Parathyroid adenoma (tissue), 2 donors: ENCODE measurements around the gene CLMP.

Experiments used
- H2AFZ ChIP-seq: fragments of 300-600 bp; sonication (generic); one replicate; pipeline ENCODE4 v1.7.0; 2017; ENCODE audit warnings: antibody characterized with exemption, mild to moderate bottlenecking
- H3K27ac ChIP-seq: fragments of 300-600 bp; sonication (generic); one replicate; pipeline ENCODE4 v1.7.0; 2017
- H3K27me3 ChIP-seq: fragments of 300-600 bp; sonication (generic); one replicate; pipeline ENCODE4 v1.7.0; 2017; ENCODE audit warnings: low read length; ENCODE audit not compliant: control insufficient read depth, insufficient read depth
- H3K36me3 ChIP-seq: fragments of 300-600 bp; sonication (generic); one replicate; pipeline ENCODE4 v1.7.0; 2017; ENCODE audit warnings: low read length; ENCODE audit not compliant: control insufficient read depth, insufficient read depth
- H3K4me1 ChIP-seq: fragments of 300-600 bp; sonication (generic); one replicate; pipeline ENCODE4 v1.7.0; 2017; ENCODE audit warnings: control low read depth
- H3K4me2 ChIP-seq: fragments of 300-600 bp; sonication (generic); one replicate; pipeline ENCODE4 v1.7.0; 2017; ENCODE audit warnings: low read length
- H3K4me3 ChIP-seq: fragments of 300-600 bp; sonication (generic); one replicate; pipeline ENCODE4 v1.7.0; 2017; ENCODE audit warnings: low read depth, low read length
- H3K79me2 ChIP-seq: fragments of 300-600 bp; sonication (generic); one replicate; pipeline ENCODE4 v1.7.0; 2017; ENCODE audit warnings: control low read depth
- H3K9ac ChIP-seq: fragments of 300-600 bp; sonication (generic); one replicate; pipeline ENCODE4 v1.7.0; 2017; ENCODE audit warnings: mild to moderate bottlenecking
- H3K9me3 ChIP-seq: fragments of 300-600 bp; sonication (generic); one replicate; pipeline ENCODE4 v1.7.0; 2017; ENCODE audit warnings: low read length; ENCODE audit not compliant: control insufficient read depth
- CTCF ChIP-seq: fragments of 300-600 bp; sonication (generic); IDR thresholded peaks from one replicate; pipeline ENCODE4 v1.7.0; 2017; ENCODE audit warnings: antibody characterized with exemption, mild to moderate bottlenecking
- donor health status: primary hyperparathyroidism.

CLMP gene

GRCh38 chr11:123188508-123189165 is 6.4 kb downstream of the CLMP start:
- H3K4me2 ChIP-seq, result no peak overlapping the region
- no peaks in the 10 kb centered on the region for H3K4me1 ChIP-seq
- no peaks in the 10 kb centered on the region for H3K79me2 ChIP-seq
- no peak overlapping the region for H3K9ac ChIP-seq
- no peak overlapping the region for H3K27ac ChIP-seq
- no peaks in the 10 kb centered on the region for H3K27me3 ChIP-seq
- H3K36me3 ChIP-seq, result no peaks in the 10 kb centered on the region
- no peak overlapping the region for H3K4me3 ChIP-seq
- TF ChIP-seq CTCF, result no peak
- H2AFZ ChIP-seq, result no peak overlapping the region
- H3K9me3 ChIP-seq, result no peaks in the 10 kb centered on the region

GRCh38 chr11:123187665-123188507 is 7.2 kb downstream of the CLMP start:
- H3K27ac ChIP-seq, result no peak overlapping the region
- no peaks in the 10 kb centered on the region for H3K9me3 ChIP-seq
- no peak for TF ChIP-seq CTCF
- no peak overlapping the region for H2AFZ ChIP-seq
- H3K4me1 ChIP-seq, result no peaks in the 10 kb centered on the region
- no peaks in the 10 kb centered on the region for H3K79me2 ChIP-seq
- H3K9ac ChIP-seq, result no peak overlapping the region
- no peaks in the 10 kb centered on the region for H3K36me3 ChIP-seq
- no peak overlapping the region for H3K4me3 ChIP-seq
- no peak overlapping the region for H3K4me2 ChIP-seq
- no peaks in the 10 kb centered on the region for H3K27me3 ChIP-seq

GRCh38 chr11:123187248-123187647 is 7.8 kb downstream of the CLMP start:
- Histone ChIP-seq H3K4me2 (no peak overlapping the region), H3K4me3 (no peak overlapping the region), H3K4me1 (no peaks in the 10 kb centered on the region), H3K79me2 (no peaks in the 10 kb centered on the region), H3K27ac (no peak overlapping the region), H3K9me3 (no peaks in the 10 kb centered on the region), H2AFZ (no peak overlapping the region), H3K9ac (no peak overlapping the region), H3K27me3 (no peaks in the 10 kb centered on the region), H3K36me3 (no peaks in the 10 kb centered on the region)
- TF ChIP-seq CTCF, result no peak

- Histone ChIP-seq H3K9ac (no peak overlapping the region), H3K27me3 (no peaks in the 10 kb centered on the region), H3K4me3 (no peak overlapping the region), H2AFZ (no peak overlapping the region), H3K9me3 (no peaks in the 10 kb centered on the region), H3K4me1 (no peaks in the 10 kb centered on the region), H3K27ac (no peak overlapping the region), H3K79me2 (no peaks in the 10 kb centered on the region), H3K4me2 (no peak overlapping the region), H3K36me3 (no peaks in the 10 kb centered on the region)
- TF ChIP-seq CTCF, result no peak
Measured at GRCh38 chr11:123186286-123186685, 8.8 kb downstream of the CLMP start.
